WTC11 (cell line): ENCODE results near the gene ATP2A3. TPM values are rescaled to one million over a fixed set of nuclear protein-coding genes. Genes with fewer than 3 reads are reported as not detected.

Source experiments
- ATAC-seq: fragments of 200-7000 bp; cut with Tn5 transposase; 2 replicates; pipeline ENCODE4 v1.10.0; 2021; ENCODE audit warnings: mild to moderate bottlenecking, moderate library complexity
- CTCF ChIA-PET: fragments of 300-600 bp; sonication (Branson Sonifier 250); formaldehyde crosslinking; loops from one replicate; lab custom pipeline; 2021; ENCODE audit warnings: antibody characterized with exemption; lab: Charles Lee
- POLR2A ChIA-PET: fragments of 350-600 bp; sonication (Branson Sonifier 250); formaldehyde crosslinking; loops from one replicate; lab custom pipeline; 2021; ENCODE audit warnings: antibody characterized with exemption; lab: Charles Lee
- DNase-seq: peaks from one replicate; pipeline ENCODE4 v3.0.0; 2021; ENCODE audit warnings: low spot score
- H3K27ac Mint-ChIP-seq: 2 replicates; pipeline ENCODE4 v1.8.0; 2021; ENCODE audit warnings: mixed read lengths
- H3K27me3 Mint-ChIP-seq: 2 replicates; pipeline ENCODE4 v1.8.0; 2021; ENCODE audit warnings: low read depth, mild to moderate bottlenecking, moderate library complexity, mixed read lengths
- H3K36me3 Mint-ChIP-seq: 2 replicates; pipeline ENCODE4 v1.8.0; 2021; ENCODE audit warnings: mixed read lengths
- H3K4me1 Mint-ChIP-seq: 2 replicates; pipeline ENCODE4 v1.8.0; 2022; ENCODE audit warnings: mixed read lengths
- H3K4me3 Mint-ChIP-seq: 2 replicates; pipeline ENCODE4 v1.8.0; 2021; ENCODE audit warnings: mild to moderate bottlenecking, moderate library complexity, mixed read lengths
- H3K9me3 Mint-ChIP-seq: 2 replicates; pipeline ENCODE4 v1.8.0; 2021; ENCODE audit warnings: mixed read lengths
- AR ChIP-seq: fragments of 250-450 bp; sonication (Bioruptor Pico); IDR thresholded peaks from 2 replicates; pipeline ENCODE4 v1.9.0; 2021; ENCODE audit warnings: mild to moderate bottlenecking
- ATF6 ChIP-seq: sonication (generic); formaldehyde crosslinking; IDR thresholded peaks from 2 replicates; pipeline ENCODE4 v1.8.1; 2023; ENCODE audit warnings: mild to moderate bottlenecking, missing genetic modification reagents
- CBFB ChIP-seq: sonication (generic); formaldehyde crosslinking; IDR thresholded peaks from 2 replicates; pipeline ENCODE4 v1.8.1; 2022; ENCODE audit warnings: mild to moderate bottlenecking, low read depth, missing genetic modification reagents
- E2F1 ChIP-seq: sonication (generic); formaldehyde crosslinking; IDR thresholded peaks from 2 replicates; pipeline ENCODE4 v1.8.0; 2022; ENCODE audit warnings: mild to moderate bottlenecking, missing genetic modification reagents
- ELF4 ChIP-seq: sonication (generic); formaldehyde crosslinking; IDR thresholded peaks from 2 replicates; pipeline ENCODE4 v1.8.1; 2022; ENCODE audit warnings: low read depth, mild to moderate bottlenecking, moderate library complexity, missing genetic modification reagents
- ETV6 ChIP-seq: sonication (generic); formaldehyde crosslinking; IDR thresholded peaks from 2 replicates; pipeline ENCODE4 v1.8.1; 2022; ENCODE audit warnings: mild to moderate bottlenecking, missing genetic modification reagents
- FOXJ3 ChIP-seq: sonication (generic); formaldehyde crosslinking; IDR thresholded peaks from 2 replicates; pipeline ENCODE4 v1.9.0; 2021; ENCODE audit warnings: missing genetic modification reagents, mild to moderate bottlenecking, borderline replicate concordance
- FOXK1 ChIP-seq: sonication (generic); formaldehyde crosslinking; IDR thresholded peaks from 2 replicates; pipeline ENCODE4 v1.8.0; 2022; ENCODE audit warnings: mild to moderate bottlenecking, moderate library complexity, missing genetic modification reagents
- FOXP4 ChIP-seq: sonication (generic); formaldehyde crosslinking; IDR thresholded peaks from 2 replicates; pipeline ENCODE4 v1.8.0; 2022; ENCODE audit warnings: mild to moderate bottlenecking, missing genetic modification reagents
- GABPB1 ChIP-seq: sonication (generic); formaldehyde crosslinking; IDR thresholded peaks from 2 replicates; pipeline ENCODE4 v1.8.1; 2023; ENCODE audit warnings: mild to moderate bottlenecking, missing genetic modification reagents
- GTF2I ChIP-seq: fragments of 250-450 bp; sonication (Bioruptor Pico); conservative IDR thresholded peaks from 2 replicates; pipeline ENCODE4 v1.4.0; 2021; ENCODE audit warnings: mild to moderate bottlenecking
- HMGA2 ChIP-seq: fragments of 250-450 bp; sonication (Bioruptor Pico); IDR thresholded peaks from 2 replicates; pipeline ENCODE4 v1.4.0; 2021; ENCODE audit warnings: mild to moderate bottlenecking, moderate library complexity
- MAX ChIP-seq: sonication (generic); formaldehyde crosslinking; IDR thresholded peaks from 2 replicates; pipeline ENCODE4 v1.8.0; 2022; ENCODE audit warnings: mild to moderate bottlenecking, missing genetic modification reagents
- PREB ChIP-seq: sonication (generic); formaldehyde crosslinking; IDR thresholded peaks from 2 replicates; pipeline ENCODE4 v1.8.1; 2022; ENCODE audit warnings: mild to moderate bottlenecking, missing genetic modification reagents, moderate library complexity, borderline replicate concordance
- TP53 ChIP-seq: sonication (generic); formaldehyde crosslinking; IDR thresholded peaks from 2 replicates; pipeline ENCODE4 v1.8.1; 2023; ENCODE audit warnings: mild to moderate bottlenecking, missing genetic modification reagents
- ZSCAN18 ChIP-seq: fragments of 250-450 bp; sonication (Bioruptor Pico); IDR thresholded peaks from 2 replicates; pipeline ENCODE4 v2.1.2; 2022; ENCODE audit warnings: mild to moderate bottlenecking, moderate library complexity
- total RNA-seq: library from RNA; stranded (reverse); gene quantifications from 3 replicates; pipeline ENCODE4 v1.2.3, GENCODE V29; 2021

Gene ATP2A3
- total RNA-seq, 1 experiment from 2014 or later: 37.8 TPM

GRCh38 chr17:3929764-3930163 lies 34.5 kb downstream of the ATP2A3 start (continued):
- TF ChIP-seq E2F1 (CRISPR knock-in tag) (no peak), AR (CRISPR knock-in tag) (no peak), FOXP4 (CRISPR knock-in tag) (no peak), HMGA2 (no peak), CBFB (CRISPR knock-in tag) (no peak)

GRCh38 chr17:3929181-3929580 lies 35.1 kb downstream of the ATP2A3 start:
- Mint-ChIP-seq H3K9me3 (no peaks in the 10 kb centered on the region), H3K27me3 (no peaks in the 10 kb centered on the region), H3K27ac (no peak overlapping the region), H3K36me3 (no peaks in the 10 kb centered on the region), H3K4me3 (no peak overlapping the region), H3K4me1 (peaks cover 5% of the 10 kb centered on the region; the same call in 1 of the 2 replicates)
- ATAC-seq: no peak
- no peak for DNase-seq
- CTCF ChIA-PET: no interaction called here
- POLR2A ChIA-PET: no interaction called here
- TF ChIP-seq GTF2I (CRISPR knock-in tag) (no peak), ELF4 (CRISPR knock-in tag) (no peak)

GRCh38 chr17:3928406-3928805 lies 35.8 kb downstream of the ATP2A3 start:
- Mint-ChIP-seq H3K4me3 (no peak overlapping the region), H3K4me1 (peaks cover 5% of the 10 kb centered on the region; the same call in 1 of the 2 replicates), H3K27me3 (no peaks in the 10 kb centered on the region), H3K9me3 (no peaks in the 10 kb centered on the region), H3K36me3 (no peaks in the 10 kb centered on the region), H3K27ac (no peak overlapping the region)
- no peak for TF ChIP-seq ZSCAN18 (CRISPR knock-in tag)
- TF ChIP-seq ETV6 (CRISPR knock-in tag): no peak
- no peak for TF ChIP-seq FOXJ3 (CRISPR knock-in tag)
- no peak for TF ChIP-seq TP53 (CRISPR knock-in tag)
- TF ChIP-seq ATF6: no peak
- no peak for TF ChIP-seq FOXK1 (CRISPR knock-in tag)
- no peak for TF ChIP-seq GABPB1
- no peak for TF ChIP-seq PREB
- no peak for TF ChIP-seq MAX
- TF ChIP-seq ELF4 (CRISPR knock-in tag): no peak
- DNase-seq (no peak), ATAC-seq (no peak)
- POLR2A ChIA-PET: interaction anchor here (0.6 kb wide), 1 partner anchor 51 kb away, joined by 7 read pairs; no protein-coding TSS in a partner anchor
- CTCF ChIA-PET: interaction anchor here (1.3 kb wide), 1 partner anchor 15 kb away, joined by 4 read pairs; no protein-coding TSS in a partner anchor
